OCI-LY3 (cell line): ENCODE results near the gene MAPT.

Source experiments
- H2AFZ ChIP-seq: fragments of 200-600, 300-600 bp; shearing (Covaris generic); 2 replicates; pipeline ENCODE4 v1.6.0; 2014; ENCODE audit warnings: antibody characterized with exemption, low read depth, low read length
- H3K27ac ChIP-seq: fragments of 200-600, 300-600 bp; sonication (generic); 2 replicates; pipeline ENCODE4 v1.5.1; 2014; ENCODE audit warnings: mild to moderate bottlenecking, low read length, moderate library complexity, mixed read lengths
- H3K27me3 ChIP-seq: fragments of 200-600, 300-600 bp; sonication (generic); 2 replicates; pipeline ENCODE4 v1.6.1; 2014; ENCODE audit warnings: low read depth, low read length, mixed read lengths
- H3K36me3 ChIP-seq: fragments of 200-600, 300-600 bp; sonication (generic); replicated peaks from 2 replicates; pipeline ENCODE3; 2014; ENCODE audit warnings: low read depth, low read length, mixed read lengths
- H3K4me1 ChIP-seq: fragments of 300-600, 200-600 bp; sonication (generic); 2 replicates; pipeline ENCODE4 v1.6.1; 2014; ENCODE audit warnings: low read length, mixed read lengths
- H3K4me2 ChIP-seq: fragments of 200-600, 300-600 bp; sonication (generic); 2 replicates; pipeline ENCODE4 v1.6.1; 2014; ENCODE audit warnings: low read length, mixed read lengths
- H3K4me3 ChIP-seq: fragments of 300-600, 200-600 bp; sonication (generic); 2 replicates; pipeline ENCODE4 v1.5.1; 2014; ENCODE audit warnings: antibody characterized with exemption, mild to moderate bottlenecking, low read length, moderate library complexity
- H3K79me2 ChIP-seq: fragments of 300-600, 200-600 bp; shearing (Covaris generic); 2 replicates; pipeline ENCODE4 v1.6.1; 2014; ENCODE audit warnings: mild to moderate bottlenecking, low read length, mixed read lengths
- H3K9ac ChIP-seq: fragments of 300-600, 200-600 bp; shearing (Covaris generic); 2 replicates; pipeline ENCODE4 v1.6.0; 2014; ENCODE audit warnings: mild to moderate bottlenecking, low read length, moderate library complexity
- H3K9me3 ChIP-seq: fragments of 200-600, 300-600 bp; shearing (Covaris generic); 2 replicates; pipeline ENCODE4 v1.6.1; 2014; ENCODE audit warnings: low read length, mixed read lengths; ENCODE audit not compliant: insufficient read depth
- H4K20me1 ChIP-seq: fragments of 200-600, 300-600 bp; sonication (generic); 2 replicates; pipeline ENCODE4 v1.6.1; 2016; ENCODE audit warnings: low read length, mixed read lengths; ENCODE audit not compliant: insufficient read depth
- CTCF ChIP-seq: fragments of 200-600, 300-600 bp; sonication (generic); IDR thresholded peaks from 2 replicates; pipeline ENCODE4 v1.5.1; 2014; ENCODE audit warnings: antibody characterized with exemption, low read length, low read depth
- EZH2phosphoT487 ChIP-seq: fragments of 200-600 bp; shearing (Covaris generic); IDR thresholded peaks from 2 replicates; pipeline ENCODE4 v1.6.1; 2018; ENCODE audit warnings: antibody characterized with exemption, mixed run types, low read depth

Gene MAPT

GRCh38 chr17:45948881-45949624, 54.7 kb downstream of the MAPT start:
- no peaks in the 10 kb centered on the region for H3K9me3 ChIP-seq
- H2AFZ ChIP-seq, result peak overlapping the region; percentile 77
- peaks cover 25% of the 10 kb centered on the region for H3K27me3 ChIP-seq
- peak overlapping the region; percentile 74 for H3K4me2 ChIP-seq
- H3K9ac ChIP-seq, result peak overlapping the region; percentile 32
- no peaks in the 10 kb centered on the region for H3K36me3 ChIP-seq
- H4K20me1 ChIP-seq, result no peaks in the 10 kb centered on the region
- H3K4me3 ChIP-seq, result peak overlapping the region; percentile 71
- TF ChIP-seq CTCF (peak; percentile 76), EZH2phosphoT487 (no peak)
- peaks cover 7% of the 10 kb centered on the region for H3K4me1 ChIP-seq
- no peaks in the 10 kb centered on the region for H3K79me2 ChIP-seq
- H3K27ac ChIP-seq, result no peak overlapping the region

GRCh38 chr17:45949755-45950320, 55.5 kb downstream of the MAPT start:
- H3K9me3 ChIP-seq, result no peaks in the 10 kb centered on the region
- H3K4me2 ChIP-seq, result peak overlapping the region; percentile 74; the same call in 1 of the 2 replicates
- peak overlapping the region; percentile 77; the same call in 1 of the 2 replicates for H2AFZ ChIP-seq
- no peaks in the 10 kb centered on the region for H4K20me1 ChIP-seq
- H3K27ac ChIP-seq, result no peak overlapping the region
- TF ChIP-seq EZH2phosphoT487 (no peak), CTCF (no peak)
- peaks cover 7% of the 10 kb centered on the region for H3K4me1 ChIP-seq
- H3K79me2 ChIP-seq, result no peaks in the 10 kb centered on the region
- peaks cover 25% of the 10 kb centered on the region for H3K27me3 ChIP-seq
- H3K4me3 ChIP-seq, result no peak overlapping the region
- no peaks in the 10 kb centered on the region for H3K36me3 ChIP-seq
- no peak overlapping the region for H3K9ac ChIP-seq

GRCh38 chr17:45950888-45951287, 56.5 kb downstream of the MAPT start:
- Histone ChIP-seq H3K4me3 (no peak overlapping the region), H3K4me1 (peaks cover 7% of the 10 kb centered on the region), H3K36me3 (no peaks in the 10 kb centered on the region), H3K79me2 (no peaks in the 10 kb centered on the region), H3K9ac (no peak overlapping the region), H4K20me1 (no peaks in the 10 kb centered on the region), H3K27ac (no peak overlapping the region), H3K27me3 (peaks cover 25% of the 10 kb centered on the region), H3K4me2 (no peak overlapping the region), H2AFZ (no peak overlapping the region), H3K9me3 (no peaks in the 10 kb centered on the region)
- TF ChIP-seq CTCF, result no peak
- no peak for TF ChIP-seq EZH2phosphoT487

GRCh38 chr17:45951403-45951802, 57.0 kb downstream of the MAPT start:
- Histone ChIP-seq H3K4me1 (peaks cover 7% of the 10 kb centered on the region), H2AFZ (no peak overlapping the region), H3K36me3 (no peaks in the 10 kb centered on the region), H3K79me2 (no peaks in the 10 kb centered on the region), H3K4me2 (no peak overlapping the region), H3K27me3 (peaks cover 25% of the 10 kb centered on the region), H3K9me3 (no peaks in the 10 kb centered on the region), H4K20me1 (no peaks in the 10 kb centered on the region), H3K9ac (no peak overlapping the region), H3K4me3 (no peak overlapping the region), H3K27ac (no peak overlapping the region)
- TF ChIP-seq CTCF (no peak), EZH2phosphoT487 (no peak)
